CD4-positive, CD25-positive, alpha-beta regulatory T cell (primary cell): Measurements from ENCODE around the gene TRIO. TPM values are rescaled to one million over a fixed set of nuclear protein-coding genes. Genes with fewer than 3 reads are reported as not detected.

Experiments
- ATAC-seq, 2 donors: fragments of 150-1000 bp; cut with Tn5 transposase; one replicate each; pipeline ENCODE4 v1.10.0; 2021; ENCODE audit warnings: low read depth in 2 of 2, moderate number of reproducible peaks in 2 of 2, moderate library complexity in 1 of 2
- DNase-seq, 3 donors: peaks; one replicate each; pipeline versions ENCODE4 v3.0.0 to v3.0.0-alpha.2; 2012 to 2022; ENCODE audit warnings: mixed read lengths in 1 of 3
- H3K27ac ChIP-seq: one replicate; pipeline ENCODE4 v1.7.0; 2013; ENCODE audit warnings: mild to moderate bottlenecking, low read length; ENCODE audit not compliant: insufficient read depth, poor library complexity, severe bottlenecking
- H3K27me3 ChIP-seq: one replicate; pipeline ENCODE4 v1.7.0; 2013; ENCODE audit warnings: low read length; ENCODE audit not compliant: control insufficient read depth, insufficient read depth
- H3K36me3 ChIP-seq: one replicate; pipeline ENCODE4 v1.7.0; 2013; ENCODE audit warnings: mild to moderate bottlenecking, low read length, moderate library complexity; ENCODE audit not compliant: control insufficient read depth, insufficient read depth
- H3K4me1 ChIP-seq: 2 replicates; pipeline ENCODE4 v1.7.0; 2013; ENCODE audit warnings: mild to moderate bottlenecking, low read length; ENCODE audit not compliant: insufficient read depth, control insufficient read depth, poor library complexity, severe bottlenecking
- H3K4me3 ChIP-seq: one replicate; pipeline ENCODE4 v1.7.0; 2013; ENCODE audit warnings: low read depth, mild to moderate bottlenecking, low read length, moderate library complexity
- H3K9me3 ChIP-seq, 2 experiments: 1 replicate in 1 of 2; 2 replicates in 1 of 2; pipeline ENCODE4 v1.7.0; 2013; ENCODE audit warnings: low read length in 2 of 2, mild to moderate bottlenecking in 1 of 2, moderate library complexity in 1 of 2; ENCODE audit not compliant: control insufficient read depth in 2 of 2
- H3K27ac Mint-ChIP-seq, 3 donors: one replicate each; pipeline ENCODE4 v1.8.0; 2020 to 2022; ENCODE audit warnings: mild to moderate bottlenecking in 3 of 3, mixed read lengths in 3 of 3, moderate library complexity in 2 of 3
- H3K27me3 Mint-ChIP-seq: one replicate; pipeline ENCODE4 v1.8.0; 2022; ENCODE audit warnings: mild to moderate bottlenecking, mixed read lengths
- H3K36me3 Mint-ChIP-seq: one replicate; pipeline ENCODE4 v1.8.0; 2020; ENCODE audit warnings: mixed read lengths
- H3K4me1 Mint-ChIP-seq, 4 donors: one replicate each; pipeline ENCODE4 v1.8.0; 2020 to 2022; ENCODE audit warnings: mixed read lengths in 4 of 4, mild to moderate bottlenecking in 1 of 4
- H3K4me3 Mint-ChIP-seq, 4 donors: one replicate each; pipeline ENCODE4 v1.8.0; 2020 to 2022; ENCODE audit warnings: mild to moderate bottlenecking in 4 of 4, mixed read lengths in 4 of 4, moderate library complexity in 3 of 4
- H3K9me3 Mint-ChIP-seq, 7 donors: one replicate each; pipeline ENCODE4 v1.8.0; 2020 to 2022; ENCODE audit warnings: mixed read lengths in 7 of 7, mild to moderate bottlenecking in 3 of 7, moderate library complexity in 2 of 7
- polyA plus RNA-seq, 4 donors: library from polyadenylated mRNA; unstranded; fragments of 300-500 nt; fragmentation: Illumina TruSeq; gene quantifications; one replicate each; pipeline ENCODE4 v1.2.3, GENCODE V29; 2021
- total RNA-seq: library from RNA; stranded (reverse); gene quantifications from one replicate; pipeline ENCODE4 v1.2.3, GENCODE V29; 2022

Gene TRIO
- total and polyA plus RNA-seq, 5 donors from 2014 or later, result 1.2 to 7.6 (median 1.8) TPM

- Mint-ChIP-seq H3K4me3 (peak overlapping the region in 1 of 4 donors; percentile 17), H3K27me3 (no peaks in the 10 kb centered on the region), H3K9me3 (no peaks in the 10 kb centered on the region), H3K27ac (peak overlapping the region in 1 of 3 donors; percentile 53), H3K36me3 (peaks cover 14% of the 10 kb centered on the region), H3K4me1 (peaks cover 16 to 54% (median 36%) of the 10 kb centered on the region in 4 donors)
- Histone ChIP-seq H3K4me1 (peaks cover 23% of the 10 kb centered on the region), H3K9me3 (no peaks in the 10 kb centered on the region), H3K27me3 (no peaks in the 10 kb centered on the region), H3K27ac (no peak overlapping the region), H3K4me3 (no peak overlapping the region), H3K36me3 (peaks cover 2% of the 10 kb centered on the region)
- DNase-seq (no peak), ATAC-seq (no peak)
Measured at GRCh38 chr5:14421851-14422250, 278.7 kb downstream of the TRIO start.

DNA sequence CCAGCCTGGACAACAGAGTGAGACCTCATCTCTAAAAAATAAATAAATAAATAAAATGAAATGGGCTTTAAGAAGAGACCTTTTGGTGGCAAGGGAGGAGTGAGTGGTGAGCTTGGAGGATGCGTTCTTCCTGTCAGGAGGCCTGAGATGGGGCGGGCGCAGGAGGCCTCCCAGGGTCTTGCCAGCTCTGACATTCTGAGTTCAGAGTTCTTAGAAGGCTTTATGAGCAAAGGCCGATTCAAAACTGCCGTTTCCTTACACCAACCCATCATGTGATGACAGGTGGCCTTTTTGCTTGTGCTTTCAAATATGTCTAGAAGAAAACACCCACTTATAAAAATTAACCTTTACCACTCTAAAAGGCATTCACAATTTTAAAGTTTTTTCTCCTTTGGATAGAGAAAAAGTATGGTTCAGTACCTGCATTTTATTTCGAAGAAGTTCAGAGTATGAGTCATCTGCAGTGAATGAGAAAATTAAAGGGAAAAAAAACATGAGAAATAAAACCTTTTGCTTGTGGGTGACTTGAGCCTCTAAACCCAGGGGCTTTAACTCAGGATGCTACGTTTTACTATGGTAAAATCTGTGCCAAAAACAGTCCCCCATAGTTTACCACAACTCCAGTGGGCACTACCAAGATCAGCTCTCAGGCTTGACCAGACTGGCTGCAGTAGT lies 281.0 kb downstream of the TRIO start:
- Mint-ChIP-seq H3K36me3 (peaks cover 11% of the 10 kb centered on the region), H3K27me3 (no peaks in the 10 kb centered on the region), H3K9me3 (no peaks in the 10 kb centered on the region), H3K27ac (peak overlapping the region; percentile 41 to 70 (median 69)), H3K4me1 (peaks cover 14 to 44% (median 25%) of the 10 kb centered on the region in 4 donors), H3K4me3 (peak overlapping the region in 3 of 4 donors; percentile 17 to 29 (median 21))
- Histone ChIP-seq H3K4me3 (peak overlapping the region; percentile 13), H3K9me3 (no peaks in the 10 kb centered on the region), H3K4me1 (peaks cover 12% of the 10 kb centered on the region), H3K27me3 (no peaks in the 10 kb centered on the region), H3K27ac (peak overlapping the region; percentile 26), H3K36me3 (peaks cover 2% of the 10 kb centered on the region)
- ATAC-seq (peak; percentile 80), DNase-seq (peak in 1 of 3 donors; percentile 92)

GRCh38 chr5:14425559-14425958 lies 282.4 kb downstream of the TRIO start:
- H3K9me3 Mint-ChIP-seq, result no peaks in the 10 kb centered on the region
- H3K27me3 ChIP-seq, result no peaks in the 10 kb centered on the region
- peak overlapping the region in 2 of 4 donors; percentile 17 to 29 for H3K4me3 Mint-ChIP-seq
- H3K27ac Mint-ChIP-seq, result peak overlapping the region in 1 of 3 donors; percentile 41
- no peak overlapping the region for H3K4me3 ChIP-seq
- H3K27ac ChIP-seq, result no peak overlapping the region
- ATAC-seq (no peak), DNase-seq (no peak)
- peaks cover 12% of the 10 kb centered on the region for H3K4me1 ChIP-seq
- peaks cover 2% of the 10 kb centered on the region for H3K36me3 ChIP-seq
- H3K36me3 Mint-ChIP-seq, result peaks cover 11% of the 10 kb centered on the region
- no peaks in the 10 kb centered on the region for H3K27me3 Mint-ChIP-seq
- H3K4me1 Mint-ChIP-seq, result peaks cover 14 to 44% (median 25%) of the 10 kb centered on the region in 4 donors
- no peaks in the 10 kb centered on the region for H3K9me3 ChIP-seq

DNA sequence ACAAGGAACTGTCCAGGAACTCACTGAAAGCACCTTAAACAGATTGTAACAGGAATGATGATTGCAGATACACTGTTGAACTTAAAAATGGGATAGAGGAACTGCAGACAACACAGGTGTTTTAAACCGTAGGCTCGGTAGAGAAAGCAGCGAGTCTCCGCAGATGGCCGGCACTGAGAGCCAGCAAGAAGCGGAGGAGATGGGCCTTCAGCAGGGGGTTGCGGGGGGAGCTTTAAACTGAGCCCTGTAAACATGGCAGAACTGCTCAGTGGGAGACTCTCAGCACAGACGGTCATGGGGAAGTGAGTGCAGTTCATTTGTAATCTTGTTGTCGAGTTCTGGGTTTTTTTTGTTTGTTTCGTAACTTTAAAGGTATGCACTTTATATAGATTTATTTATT lies 283.4 kb downstream of the TRIO start:
- no peak for ATAC-seq
- peaks cover 2% of the 10 kb centered on the region for H3K36me3 ChIP-seq

DNA sequence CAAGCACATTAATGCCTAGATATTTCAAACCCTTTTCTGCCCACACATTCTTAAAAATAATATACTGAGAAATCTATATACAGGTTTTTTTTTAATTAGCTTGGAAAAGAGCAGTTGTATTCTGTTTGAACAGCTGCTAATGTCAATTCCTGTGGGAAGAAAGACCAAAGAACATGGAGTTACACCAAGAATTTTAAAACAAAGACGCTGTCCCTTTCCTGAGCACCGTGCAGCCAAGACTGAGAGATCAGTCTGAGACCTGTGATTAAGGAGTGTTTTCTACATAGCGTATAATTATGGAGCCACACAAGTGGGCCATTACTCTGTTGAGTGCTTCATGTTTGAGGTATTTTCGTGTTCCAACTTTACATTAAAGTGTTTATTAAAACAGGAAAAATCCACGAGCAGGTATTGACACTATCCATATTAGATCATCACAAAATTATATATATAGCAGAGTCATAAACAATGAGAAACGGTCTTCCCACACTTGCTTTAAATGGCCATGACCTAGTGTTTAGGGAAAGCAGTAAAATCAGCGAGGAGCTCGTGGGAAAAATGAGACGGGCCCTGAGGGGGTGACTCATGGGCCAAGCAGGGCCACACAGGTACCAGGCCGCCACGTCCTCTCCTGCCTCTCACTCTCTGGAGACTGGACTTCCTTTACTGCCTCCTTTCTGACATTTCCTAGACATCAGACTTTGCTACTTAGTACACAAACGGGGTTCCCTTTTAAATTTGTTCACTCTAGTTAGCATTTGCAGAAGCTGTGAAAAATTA lies 285.4 kb downstream of the TRIO start:
- H3K4me3 Mint-ChIP-seq, result peak overlapping the region in 1 of 4 donors; percentile 42
- Histone ChIP-seq H3K27ac (no peak overlapping the region), H3K4me1 (peaks cover 10% of the 10 kb centered on the region), H3K27me3 (no peaks in the 10 kb centered on the region), H3K9me3 (no peaks in the 10 kb centered on the region), H3K4me3 (peak overlapping the region; percentile 19), H3K36me3 (no peaks in the 10 kb centered on the region)
- peaks cover 4% of the 10 kb centered on the region for H3K36me3 Mint-ChIP-seq
- H3K27me3 Mint-ChIP-seq, result no peaks in the 10 kb centered on the region
- ATAC-seq (no peak), DNase-seq (no peak)
- H3K27ac Mint-ChIP-seq, result peak overlapping the region in 2 of 3 donors; percentile 28 to 57
- H3K9me3 Mint-ChIP-seq, result no peaks in the 10 kb centered on the region
- peaks cover 9 to 35% (median 19%) of the 10 kb centered on the region in 4 donors for H3K4me1 Mint-ChIP-seq

More for the DNA sequence above, 283.4 kb downstream of the TRIO start:
- no peaks in the 10 kb centered on the region for H3K27me3 ChIP-seq
- H3K4me3 Mint-ChIP-seq, result no peak overlapping the region
- peaks cover 12% of the 10 kb centered on the region for H3K4me1 ChIP-seq
- no peak for DNase-seq
- H3K4me3 ChIP-seq, result no peak overlapping the region
- no peaks in the 10 kb centered on the region for H3K9me3 ChIP-seq
- peaks cover 14 to 42% (median 25%) of the 10 kb centered on the region in 4 donors for H3K4me1 Mint-ChIP-seq
- no peaks in the 10 kb centered on the region for H3K27me3 Mint-ChIP-seq
- no peak overlapping the region for H3K27ac ChIP-seq
- H3K27ac Mint-ChIP-seq, result peak overlapping the region in 2 of 3 donors; percentile 27 to 45
- no peaks in the 10 kb centered on the region for H3K9me3 Mint-ChIP-seq
- peaks cover 8% of the 10 kb centered on the region for H3K36me3 Mint-ChIP-seq

DNA sequence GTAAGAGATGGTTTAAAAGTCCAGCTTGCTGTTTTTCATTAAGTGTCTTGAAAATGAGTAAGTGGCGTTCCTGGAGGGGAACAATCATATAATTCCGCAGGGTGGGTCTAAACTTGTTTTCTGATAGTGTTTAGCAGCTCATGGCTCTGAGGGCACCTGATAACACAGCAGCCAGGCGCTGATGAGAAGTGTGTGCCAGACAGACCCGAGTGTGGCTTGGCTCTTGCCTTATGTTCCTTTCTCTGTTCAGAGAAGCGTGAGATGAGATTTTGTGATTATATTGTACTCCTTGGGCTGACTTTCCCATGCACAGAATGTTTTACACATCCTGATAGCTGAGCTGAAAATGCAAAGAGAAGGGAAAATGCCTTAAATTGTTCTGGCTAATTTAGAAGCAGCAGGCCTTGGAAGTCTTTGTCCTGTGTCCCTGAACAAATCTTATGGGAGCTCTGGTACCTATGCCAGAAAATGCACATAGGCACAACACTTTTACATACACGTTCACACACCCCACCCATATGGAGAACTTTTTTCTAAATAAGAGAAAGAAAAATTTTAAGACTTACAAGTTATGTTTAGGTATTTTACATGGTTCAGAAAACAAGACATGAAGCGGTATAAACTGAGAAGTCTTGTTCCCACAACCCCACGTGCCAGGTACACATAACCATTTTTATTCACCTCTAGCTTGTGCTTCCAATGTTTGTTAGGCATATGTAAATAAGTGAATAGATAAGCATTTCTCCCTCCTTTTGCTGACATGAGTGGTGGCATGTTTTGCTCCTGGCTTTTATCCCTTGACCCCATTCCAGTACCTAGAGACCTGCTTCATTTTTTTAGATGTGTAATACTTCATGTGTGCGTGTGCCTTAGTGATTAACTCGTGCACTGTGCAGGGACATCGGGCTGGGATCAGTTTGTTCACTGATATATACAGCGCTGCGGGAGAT lies 286.2 kb downstream of the TRIO start:
- Histone ChIP-seq H3K9me3 (no peaks in the 10 kb centered on the region), H3K4me1 (peaks cover 1% of the 10 kb centered on the region), H3K27me3 (no peaks in the 10 kb centered on the region), H3K36me3 (no peaks in the 10 kb centered on the region), H3K27ac (no peak overlapping the region), H3K4me3 (no peak overlapping the region)
- H3K36me3 Mint-ChIP-seq, result peaks cover 4% of the 10 kb centered on the region
- H3K9me3 Mint-ChIP-seq, result no peaks in the 10 kb centered on the region
- DNase-seq (no peak), ATAC-seq (no peak)
- H3K4me1 Mint-ChIP-seq, result peaks cover 8 to 28% (median 13%) of the 10 kb centered on the region in 4 donors
- H3K27ac Mint-ChIP-seq, result no peak overlapping the region
- no peaks in the 10 kb centered on the region for H3K27me3 Mint-ChIP-seq
- no peak overlapping the region for H3K4me3 Mint-ChIP-seq

DNA sequence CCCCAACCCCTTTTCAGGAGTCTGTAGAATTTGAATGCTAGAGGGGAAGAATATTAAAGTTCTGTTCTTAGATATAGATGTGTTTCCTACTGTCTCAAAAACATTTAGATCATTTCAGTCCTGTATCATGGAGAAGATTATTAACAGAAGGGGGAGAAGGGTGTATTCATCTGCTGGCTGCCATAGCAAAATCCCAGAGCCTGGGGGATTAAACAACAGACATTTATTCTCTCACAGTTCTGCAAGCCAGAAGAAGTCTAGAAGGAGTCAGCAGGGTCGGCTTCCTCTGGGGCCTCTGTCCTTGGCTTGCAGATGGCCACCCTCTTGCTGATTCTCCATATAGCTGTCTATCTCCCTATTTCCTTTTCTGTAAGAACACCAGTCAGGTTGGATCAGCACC lies 288.4 kb downstream of the TRIO start:
- H3K27ac ChIP-seq, result no peak overlapping the region
- H3K4me1 Mint-ChIP-seq, result peaks cover 0 to 18% (median 5%) of the 10 kb centered on the region in 4 donors
- ATAC-seq (no peak), DNase-seq (no peak)
- H3K4me1 ChIP-seq, result no peaks in the 10 kb centered on the region
- peaks cover 7% of the 10 kb centered on the region for H3K36me3 Mint-ChIP-seq
- no peaks in the 10 kb centered on the region for H3K36me3 ChIP-seq
- no peaks in the 10 kb centered on the region for H3K27me3 ChIP-seq
- H3K27me3 Mint-ChIP-seq, result no peaks in the 10 kb centered on the region
- H3K9me3 ChIP-seq, result no peaks in the 10 kb centered on the region
- no peak overlapping the region for H3K4me3 ChIP-seq
- peaks cover 0 to 4% (median 0%) of the 10 kb centered on the region in 7 donors for H3K9me3 Mint-ChIP-seq
- H3K4me3 Mint-ChIP-seq, result no peak overlapping the region
- peak overlapping the region in 1 of 3 donors; percentile 64 for H3K27ac Mint-ChIP-seq
